GM18498 (cell line): ENCODE results near the gene SMAD7.

Experiments
- ATAC-seq: cut with Tn5 transposase; IDR thresholded peaks from one replicate; pipeline ENCODE4 v1.9.1; 2021; ENCODE audit warnings: mild to moderate bottlenecking, moderate library complexity; ENCODE audit not compliant: unreplicated experiment

The SMAD7 gene

GRCh38 chr18:48917579-48918517 lies 32.9 kb downstream of the SMAD7 start:
- ATAC-seq: no peak

GRCh38 chr18:48915626-48916425 lies 34.9 kb downstream of the SMAD7 start:
- no peak for ATAC-seq

DNA sequence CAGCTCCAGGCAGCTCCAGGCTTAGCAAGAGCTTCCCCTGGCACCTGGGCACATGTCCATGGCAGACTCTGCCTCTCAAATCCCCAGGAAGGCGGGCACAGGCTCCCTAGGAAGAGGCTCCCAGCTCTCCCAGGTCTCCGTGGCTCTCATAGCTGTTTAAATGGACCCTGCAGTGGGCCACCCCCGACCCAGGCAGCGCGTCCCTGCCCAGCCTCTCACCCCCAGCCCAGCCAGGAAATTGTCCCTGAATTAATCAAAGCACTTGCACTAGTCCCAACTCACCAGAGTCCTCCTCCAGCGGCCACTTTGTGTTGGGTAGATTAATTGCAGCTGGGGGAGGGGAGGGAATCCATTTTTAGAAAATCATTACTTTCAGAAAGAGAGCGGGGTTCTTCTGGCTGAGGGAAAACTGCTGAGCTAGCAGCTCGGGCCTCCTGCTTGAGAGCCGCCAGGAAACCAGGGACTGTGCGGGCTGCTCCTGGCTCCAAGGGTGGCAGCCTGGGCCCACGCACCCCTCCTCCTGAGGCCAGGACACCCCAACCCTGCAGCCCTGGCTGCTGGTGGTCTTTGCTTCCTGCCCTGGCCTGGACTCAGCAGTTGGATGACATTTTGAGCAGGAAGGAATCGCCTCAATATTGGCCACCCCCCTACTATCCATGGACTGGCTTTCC lies 36.0 kb downstream of the SMAD7 start:
- no peak for ATAC-seq

- ATAC-seq: no peak
These were observed 37.0 kb downstream of the SMAD7 start for GRCh38 chr18:48913775-48914174.

DNA sequence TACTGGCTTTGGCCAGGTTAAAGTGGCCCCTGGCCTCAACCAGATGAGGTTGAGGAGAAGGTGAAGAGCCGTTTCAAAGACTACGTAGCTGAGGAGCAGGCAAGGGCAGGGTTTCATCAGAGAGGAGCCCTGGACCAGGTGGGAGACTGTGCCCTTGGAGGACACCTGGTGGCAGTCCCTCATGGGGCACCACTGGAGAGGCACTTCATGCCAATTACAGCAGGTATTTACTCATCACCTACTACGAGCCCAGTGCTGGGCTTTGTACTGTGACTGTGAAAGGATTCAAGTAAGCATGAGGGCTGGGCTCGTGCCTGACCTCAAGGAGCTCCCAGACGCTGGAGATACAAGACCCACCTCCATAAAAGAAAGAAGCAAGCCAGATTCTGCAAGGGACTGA lies 37.6 kb downstream of the SMAD7 start:
- no peak for ATAC-seq

GRCh38 chr18:48910972-48911545 lies 39.7 kb downstream of the SMAD7 start:
- no peak for ATAC-seq

DNA sequence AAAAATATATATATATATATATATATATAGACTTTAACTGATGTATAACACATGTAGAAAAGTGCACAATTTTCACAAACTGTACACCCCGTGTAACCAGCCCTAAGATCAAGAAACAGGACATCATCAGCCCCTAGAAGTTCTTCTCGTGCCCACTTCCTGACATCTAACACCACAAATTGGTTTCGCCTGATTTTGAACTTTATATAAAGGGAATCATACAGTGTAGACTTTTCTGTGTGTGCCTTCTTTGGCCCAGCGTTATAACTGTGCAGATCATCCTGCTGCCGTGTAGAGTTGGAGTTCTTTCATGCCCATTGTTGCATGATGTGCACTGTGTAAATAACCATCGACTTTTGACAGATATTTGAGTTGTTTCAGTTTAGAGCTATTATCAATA lies 41.0 kb downstream of the SMAD7 start:
- no peak for ATAC-seq

DNA sequence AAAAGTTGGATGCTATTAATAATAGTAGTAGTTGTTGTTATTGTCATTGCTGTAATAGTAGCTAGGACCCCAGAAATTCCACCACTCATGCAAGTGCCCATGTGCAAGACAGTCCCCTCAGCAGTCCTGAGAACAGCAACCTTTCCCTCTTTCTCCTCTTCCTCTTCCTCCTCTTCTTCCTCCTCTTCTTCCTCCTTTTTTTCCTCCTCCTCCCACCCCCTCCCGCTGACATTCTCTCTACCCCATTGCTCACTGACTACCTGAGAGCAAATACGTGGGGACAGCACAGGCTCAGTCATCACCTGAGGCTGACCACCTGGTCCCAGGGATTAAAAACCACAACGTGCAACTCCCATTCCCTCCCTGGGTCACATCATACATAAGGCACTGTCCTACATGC lies 41.8 kb downstream of the SMAD7 start:
- no peak for ATAC-seq

- ATAC-seq: no peak
These were observed 45.3 kb downstream of the SMAD7 start for GRCh38 chr18:48905513-48905912.

DNA sequence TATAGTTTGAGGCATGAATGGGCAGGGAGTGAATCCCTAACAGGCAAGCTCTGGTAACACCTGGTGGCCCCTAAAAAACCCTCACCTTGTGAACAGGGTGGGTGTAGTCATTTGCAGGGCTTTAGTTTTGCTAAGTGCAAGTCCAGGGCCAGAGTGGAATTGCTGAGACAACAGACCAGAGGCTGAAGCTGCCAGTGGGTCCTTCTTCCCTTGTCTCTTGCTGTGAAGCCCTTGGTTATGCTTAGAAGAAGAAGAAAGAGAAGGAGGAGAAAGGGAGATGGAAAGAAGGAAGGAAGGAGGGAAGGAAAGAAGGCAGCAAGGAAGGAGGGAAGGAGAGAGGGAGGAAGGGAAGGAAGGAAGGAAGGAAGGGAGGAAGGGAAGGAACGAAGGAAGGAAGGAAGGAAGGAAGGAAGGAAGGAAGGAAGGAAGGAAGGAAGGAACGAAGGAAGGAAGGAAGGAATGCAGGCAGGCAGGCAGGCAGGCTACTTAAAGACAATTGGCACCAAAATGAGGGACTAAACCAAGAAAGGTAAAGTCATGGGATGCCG lies 45.8 kb downstream of the SMAD7 start:
- ATAC-seq: no peak

GRCh38 chr18:48904091-48904490 lies 46.7 kb downstream of the SMAD7 start:
- ATAC-seq: no peak

- ATAC-seq: no peak
These were observed 47.7 kb downstream of the SMAD7 start for GRCh38 chr18:48902856-48903601.

- ATAC-seq: no peak
These were observed 48.5 kb downstream of the SMAD7 start for GRCh38 chr18:48902023-48902855.

- no peak for ATAC-seq
These were observed 49.4 kb downstream of the SMAD7 start for GRCh38 chr18:48901145-48902022.

GRCh38 chr18:48900469-48900868 lies 50.3 kb downstream of the SMAD7 start:
- ATAC-seq: no peak

- ATAC-seq: no peak
These were observed 51.1 kb downstream of the SMAD7 start for GRCh38 chr18:48899558-48900174.

DNA sequence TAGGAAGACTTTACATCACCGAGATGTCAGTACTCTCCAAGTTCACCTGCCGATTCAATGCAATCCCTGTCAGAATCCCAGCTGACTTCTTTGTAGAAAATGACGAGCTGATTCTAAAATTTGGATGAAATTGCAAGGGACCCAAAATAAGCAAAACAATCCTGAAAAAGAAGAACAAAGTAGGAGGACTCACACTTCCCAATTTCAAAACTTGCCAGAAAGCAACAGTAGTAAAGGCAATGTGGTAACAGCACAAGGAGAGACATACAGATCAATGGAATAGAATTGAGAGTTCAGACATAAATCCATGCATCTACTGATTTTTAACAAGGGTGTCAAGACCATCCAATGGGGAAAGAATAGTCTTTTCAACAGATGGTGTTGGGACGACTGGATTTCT lies 52.2 kb downstream of the SMAD7 start:
- ATAC-seq: no peak

- ATAC-seq: no peak
These were observed 53.2 kb downstream of the SMAD7 start for GRCh38 chr18:48897531-48897930.
